Gastroesophageal sphincter (tissue), 4 donors: ENCODE data around the gene PPM1J. TPM values are rescaled to one million over a fixed set of nuclear protein-coding genes. Genes with fewer than 3 reads are reported as not detected.
A peak's percentile ranks its signal among the peaks of the same experiment; 100 is the strongest.

Experiments used
- ATAC-seq: fragments of 150-250 bp; one replicate; pipeline ENCODE4 v1.9.1; 2016; ENCODE audit warnings: mild to moderate bottlenecking, moderate library complexity
- H3K27ac ChIP-seq, 4 donors: fragments of 200-600 bp; sonication (generic) in 3 of 4; 1 replicate in 3 of 4; 2 replicates in 1 of 4; pipeline ENCODE4 v1.5.1; 2016 to 2019
- H3K27me3 ChIP-seq: fragments of 200-600 bp; sonication (generic); one replicate; pipeline ENCODE4 v1.5.1; 2019
- H3K36me3 ChIP-seq, 2 donors: fragments of 200-600 bp; sonication (generic); one replicate each; pipeline ENCODE4 v1.5.1; 2019; ENCODE audit warnings: control low read depth in 1 of 2
- H3K4me1 ChIP-seq, 3 donors: fragments of 200-600 bp; sonication (generic); 1 replicate in 2 of 3; 2 replicates in 1 of 3; pipeline ENCODE4 v1.5.1; 2016 to 2019; ENCODE audit warnings: control low read depth in 2 of 3
- H3K4me3 ChIP-seq, 2 donors: fragments of 200-600 bp; sonication (generic); one replicate each; pipeline ENCODE4 v1.5.1; 2019; ENCODE audit warnings: mild to moderate bottlenecking in 1 of 2, moderate library complexity in 1 of 2
- H3K9me3 ChIP-seq, 3 donors: fragments of 200-600 bp; sonication (generic); one replicate each; pipeline ENCODE4 v1.5.1; 2017 to 2019; ENCODE audit warnings: control low read depth in 2 of 3
- CTCF ChIP-seq, 4 experiments: fragments of 200-600 bp in 2 of 4; fragments of 450-650 bp in 2 of 4; sonication (generic) in 1 of 4; IDR thresholded peaks; one replicate each; pipeline ENCODE4 v1.5.1; 2017 to 2019; ENCODE audit warnings: antibody characterized with exemption in 4 of 4, mild to moderate bottlenecking in 2 of 4, moderate library complexity in 2 of 4
- EP300 ChIP-seq: sonication (generic); formaldehyde crosslinking; IDR thresholded peaks from one replicate; pipeline ENCODE4 v1.6.1; 2017; ENCODE audit warnings: antibody characterized with exemption, mild to moderate bottlenecking
- POLR2A ChIP-seq, 2 donors: fragments of 450-650 bp; IDR thresholded peaks; one replicate each; pipeline ENCODE4 v1.6.1; 2017; ENCODE audit warnings: antibody characterized with exemption in 2 of 2, mild to moderate bottlenecking in 2 of 2, moderate library complexity in 1 of 2
- POLR2AphosphoS5 ChIP-seq: sonication (generic); formaldehyde crosslinking; IDR thresholded peaks from one replicate; pipeline ENCODE4 v1.6.1; 2017; ENCODE audit warnings: antibody characterized with exemption
- WGBS, 2 donors: methylation state at CpG; one replicate each; pipeline ENCODE4 v1.1.5; 2018; ENCODE audit warnings: low coverage in 1 of 2; 5-methylcytosine and 5-hydroxymethylcytosine counted together
- total RNA-seq, 4 donors: library from RNA; depleted of rRNA; stranded (reverse); fragments of >200 nt; gene quantifications; one replicate each; pipeline ENCODE4 v1.1.0, GENCODE V29; 2016

PPM1J gene
- total RNA-seq, 4 donors from 2014 or later: 0.35 to 2.8 (median 1.7) TPM

GRCh38 chr1:112708002-112708448, 7.1 kb downstream of the PPM1J start:
- H3K27ac ChIP-seq: peak overlapping the region in 3 of 4 donors; percentile 93 to 100 (median 96)
- H3K9me3 ChIP-seq: no peaks in the 10 kb centered on the region
- TF ChIP-seq EP300 (no peak), CTCF (IDR thresholded peaks at IDR 0.05) (no peak), POLR2A (IDR thresholded peaks at IDR 0.05) (no peak), POLR2AphosphoS5 (no peak)
- peaks cover 0 to 39% (median 21%) of the 10 kb centered on the region in 3 donors for H3K4me1 ChIP-seq
- no peak for ATAC-seq
- 68 to 73% methylated on average over 3 to 6 of the region's 6 CpGs for WGBS, 2 donors
- no peak overlapping the region for H3K4me3 ChIP-seq
- peaks cover 0 to 8% of the 10 kb centered on the region in 2 donors for H3K36me3 ChIP-seq
- H3K27me3 ChIP-seq: no peaks in the 10 kb centered on the region

- Histone ChIP-seq H3K9me3 (no peaks in the 10 kb centered on the region), H3K27me3 (no peaks in the 10 kb centered on the region), H3K4me3 (peak overlapping the region; percentile 94 to 97), H3K36me3 (peaks cover 0 to 14% of the 10 kb centered on the region in 2 donors), H3K4me1 (peaks cover 0 to 45% (median 26%) of the 10 kb centered on the region in 3 donors), H3K27ac (peak overlapping the region in 3 of 4 donors; percentile 93 to 100 (median 96))
- WGBS, 2 donors: 21 to 23% methylated on average over 5 to 8 of the region's 42 CpGs
- TF ChIP-seq EP300 (no peak), CTCF (IDR thresholded peaks at IDR 0.05) (peak in 3 of 4 experiments; percentile 88 to 97 (median 95))
- peak; percentile 85 for ATAC-seq
Measured at GRCh38 chr1:112707221-112708001, 7.7 kb downstream of the PPM1J start.

- Histone ChIP-seq H3K27me3 (no peaks in the 10 kb centered on the region), H3K4me1 (peaks cover 0 to 53% (median 34%) of the 10 kb centered on the region in 3 donors), H3K9me3 (no peaks in the 10 kb centered on the region), H3K4me3 (peak within 1 kb of the TSS; percentile 94 to 97), H3K27ac (peak within 1 kb of the TSS; percentile 93 to 100 (median 94)), H3K36me3 (peaks cover 0 to 20% of the 10 kb centered on the region in 2 donors)
- TF ChIP-seq EP300 (no peak), POLR2AphosphoS5 (peak; percentile 82), POLR2A (IDR thresholded peaks at IDR 0.05) (peak; percentile 71 to 86), CTCF (IDR thresholded peaks at IDR 0.05) (no peak)
- peak; percentile 86 for ATAC-seq
- WGBS, 2 donors: 0% methylated on average over 7 of the region's 61 CpGs; no CpG with 5 or more reads in 1 of the 2 donors
Measured at GRCh38 chr1:112706505-112707220, 8.5 kb downstream of the PPM1J start, which contains the start of gene RHOC. RHOC (minus strand) TSS chr1:112707127; CDS start chr1:112703799, 3,328 bp downstream.

GRCh38 chr1:112704934-112705627, 10.1 kb downstream of the PPM1J start:
- 0 to 6% methylated on average over 4 to 7 of the region's 13 CpGs for WGBS, 2 donors
- Histone ChIP-seq H3K4me3 (peak overlapping the region; percentile 94 to 97), H3K4me1 (peaks cover 5 to 69% (median 50%) of the 10 kb centered on the region in 3 donors), H3K27ac (peak overlapping the region; percentile 68 to 100 (median 94)), H3K27me3 (no peaks in the 10 kb centered on the region), H3K9me3 (no peaks in the 10 kb centered on the region), H3K36me3 (peaks cover 0 to 26% of the 10 kb centered on the region in 2 donors)
- TF ChIP-seq POLR2A (IDR thresholded peaks at IDR 0.05): peak; percentile 20 to 38
- no peak for TF ChIP-seq EP300
- peak; percentile 69 for TF ChIP-seq POLR2AphosphoS5
- TF ChIP-seq CTCF (IDR thresholded peaks at IDR 0.05): peak in 1 of 4 experiments; percentile 16
- ATAC-seq: peak; percentile 71
